Esophagus muscularis mucosa (tissue), 4 donors: ENCODE results near the gene SEC16B. TPM values are rescaled to one million over a fixed set of nuclear protein-coding genes. Genes with fewer than 3 reads are reported as not detected.

Experiments
- DNase-seq: peaks from one replicate; pipeline ENCODE4 v3.0.0-alpha.2; 2017; ENCODE audit errors: extremely low spot score
- H3K27ac ChIP-seq, 4 donors: fragments of 200-600 bp; sonication (generic); replicated peaks in 1 of 4; 1 replicate in 3 of 4; 2 replicates in 1 of 4; pipeline ENCODE4 v1.5.1; 2016 to 2019; ENCODE audit warnings: mild to moderate bottlenecking in 1 of 4
- H3K27me3 ChIP-seq, 4 donors: fragments of 200-600 bp; sonication (generic); one replicate each; pipeline versions ENCODE4 v1.5.1 to v1.6.0; 2016 to 2019
- H3K36me3 ChIP-seq, 4 donors: fragments of 200-600 bp; sonication (generic); one replicate each; pipeline ENCODE4 v1.5.1; 2016 to 2019
- H3K4me1 ChIP-seq, 4 donors: fragments of 200-600 bp; sonication (generic); one replicate each; pipeline ENCODE4 v1.5.1; 2016 to 2019
- H3K4me3 ChIP-seq, 4 donors: fragments of 200-600 bp; sonication (generic); 1 replicate in 2 of 4; 2 replicates in 2 of 4; pipeline ENCODE4 v1.5.1; 2016 to 2019; ENCODE audit warnings: mild to moderate bottlenecking in 4 of 4, moderate library complexity in 1 of 4
- H3K9me3 ChIP-seq, 4 donors: fragments of 200-600 bp; sonication (generic); 1 replicate in 3 of 4; 2 replicates in 1 of 4; pipeline ENCODE4 v1.5.1; 2016 to 2019
- CTCF ChIP-seq, 3 experiments: fragments of 200-600 bp in 2 of 3; fragments of 450-650 bp in 1 of 3; sonication (generic) in 2 of 3; IDR thresholded peaks; one replicate each; pipeline ENCODE4 v1.5.1; 2017 to 2019; ENCODE audit warnings: antibody characterized with exemption in 3 of 3, mild to moderate bottlenecking in 2 of 3, moderate library complexity in 1 of 3
- EP300 ChIP-seq: sonication (generic); formaldehyde crosslinking; IDR thresholded peaks from one replicate; pipeline ENCODE4 v1.6.1; 2017; ENCODE audit warnings: antibody characterized with exemption
- POLR2A ChIP-seq: fragments of 450-650 bp; IDR thresholded peaks from one replicate; pipeline ENCODE4 v1.6.1; 2017; ENCODE audit warnings: antibody characterized with exemption, moderate library complexity, mild to moderate bottlenecking, low read depth
- POLR2AphosphoS5 ChIP-seq, 2 donors: sonication (generic); formaldehyde crosslinking; IDR thresholded peaks; one replicate each; pipeline ENCODE4 v1.6.1; 2017; ENCODE audit warnings: antibody characterized with exemption in 2 of 2
- WGBS: methylation state at CpG from one replicate; pipeline ENCODE4 v1.1.5; 2018; 5-methylcytosine and 5-hydroxymethylcytosine counted together
- intact Hi-C: fragments of 100-400 bp; cut with DNase I; formaldehyde crosslinking; loops from one replicate; pipeline ENCODE4 v1.15.1; 2023
- total RNA-seq, 4 donors: library from RNA; depleted of rRNA; stranded (reverse); fragments of >200 nt; gene quantifications; one replicate each; pipeline versions ENCODE4 v1.1.0 to v1.2.1, GENCODE V29; 2016

Gene SEC16B
- total RNA-seq, 4 donors from 2014 or later: 0.83 to 2.6 (median 1.8) TPM

GRCh38 chr1:178011864-178012503, 42.1 kb upstream of the SEC16B start:
- intact Hi-C loops: no loop called here
- H3K4me3 ChIP-seq: no peak overlapping the region
- no peak overlapping the region for H3K27ac ChIP-seq
- peaks cover 0 to 8% (median 0%) of the 10 kb centered on the region in 4 donors for H3K4me1 ChIP-seq
- WGBS: 64% methylated on average over 2 of the region's 2 CpGs
- H3K9me3 ChIP-seq: no peaks in the 10 kb centered on the region
- DNase-seq: no peak
- peaks cover 0 to 28% (median 16%) of the 10 kb centered on the region in 4 donors for H3K36me3 ChIP-seq
- TF ChIP-seq POLR2AphosphoS5 (IDR thresholded peaks at IDR 0.05) (no peak), EP300 (no peak), CTCF (IDR thresholded peaks at IDR 0.05) (no peak), POLR2A (no peak)
- H3K27me3 ChIP-seq: no peaks in the 10 kb centered on the region

- peaks cover 0 to 26% (median 16%) of the 10 kb centered on the region in 4 donors for H3K36me3 ChIP-seq
- intact Hi-C loops: no loop called here
- H3K4me1 ChIP-seq: peaks cover 0 to 8% (median 0%) of the 10 kb centered on the region in 4 donors
- H3K9me3 ChIP-seq: no peaks in the 10 kb centered on the region
- no peak overlapping the region for H3K4me3 ChIP-seq
- 29% methylated on average over 3 of the region's 3 CpGs for WGBS
- no peak for DNase-seq
- no peaks in the 10 kb centered on the region for H3K27me3 ChIP-seq
- no peak overlapping the region for H3K27ac ChIP-seq
- no peak for TF ChIP-seq CTCF (IDR thresholded peaks at IDR 0.05)
- TF ChIP-seq POLR2AphosphoS5 (IDR thresholded peaks at IDR 0.05): no peak
Measured at GRCh38 chr1:178011465-178011828, 41.6 kb upstream of the SEC16B start.

GRCh38 chr1:178010674-178011464, 41.0 kb upstream of the SEC16B start:
- Histone ChIP-seq H3K27me3 (no peaks in the 10 kb centered on the region), H3K27ac (no peak overlapping the region), H3K4me3 (no peak overlapping the region), H3K9me3 (no peaks in the 10 kb centered on the region), H3K36me3 (peaks cover 0 to 21% (median 16%) of the 10 kb centered on the region in 4 donors), H3K4me1 (peaks cover 0 to 8% (median 0%) of the 10 kb centered on the region in 4 donors)
- intact Hi-C loops: no loop called here
- WGBS: 61% methylated on average over 10 of the region's 10 CpGs
- DNase-seq: no peak
- no peak for TF ChIP-seq POLR2A
- no peak for TF ChIP-seq CTCF (IDR thresholded peaks at IDR 0.05)
- no peak for TF ChIP-seq POLR2AphosphoS5 (IDR thresholded peaks at IDR 0.05)
- no peak for TF ChIP-seq EP300

- WGBS: 97% methylated on average over 4 of the region's 4 CpGs
- Histone ChIP-seq H3K27ac (no peak overlapping the region), H3K4me1 (no peaks in the 10 kb centered on the region), H3K27me3 (no peaks in the 10 kb centered on the region), H3K9me3 (no peaks in the 10 kb centered on the region), H3K36me3 (peaks cover 0 to 21% (median 16%) of the 10 kb centered on the region in 4 donors), H3K4me3 (no peak overlapping the region)
- intact Hi-C loops: no loop called here
- no peak for DNase-seq
- TF ChIP-seq EP300 (no peak), POLR2AphosphoS5 (IDR thresholded peaks at IDR 0.05) (no peak), CTCF (IDR thresholded peaks at IDR 0.05) (no peak), POLR2A (no peak)
Measured at GRCh38 chr1:178006043-178006442, 36.2 kb upstream of the SEC16B start.
